AG04450 (cell line): ENCODE measurements around the gene IFNL1. TPM values are rescaled to one million over a fixed set of nuclear protein-coding genes. Genes with fewer than 3 reads are reported as not detected.
"Not testable (repeated sequence)": the region's sequence is repeated elsewhere in the genome, so short reads cannot be mapped to it uniquely, and the experiment has no call there.

ENCODE experiments used
- CTCF ChIA-PET: fragments of 300-600, 350-600 bp; formaldehyde crosslinking; extraction: SDS; loops from one replicate; lab custom pipeline; 2022; ENCODE audit warnings: antibody characterized with exemption, inconsistent platforms; lab: Charles Lee
- POLR2A ChIA-PET: fragments of 350-600 bp; formaldehyde crosslinking; extraction: SDS; loops from one replicate; lab custom pipeline; 2021; ENCODE audit warnings: antibody characterized with exemption, inconsistent platforms; lab: Yijun Ruan, JAX
- DNase-seq: peaks from one replicate; pipeline ENCODE4 v3.0.0-alpha.2; 2011; ENCODE audit warnings: low read depth, low spot score
- H3K27ac ChIP-seq: one replicate; pipeline ENCODE4 v1.5.1; 2012; ENCODE audit warnings: low read depth, low read length, control low read depth
- H3K27me3 ChIP-seq: one replicate; pipeline ENCODE4 v1.6.0; 2012; ENCODE audit warnings: low read length; ENCODE audit not compliant: control insufficient read depth, insufficient read depth
- H3K4me3 ChIP-seq: 2 replicates; pipeline ENCODE4 v1.5.1; 2011; ENCODE audit warnings: mild to moderate bottlenecking, low read depth, low read length, control low read depth
- H3K9me3 ChIP-seq: 2 replicates; pipeline ENCODE4 v1.5.1; 2012; ENCODE audit warnings: low read length; ENCODE audit not compliant: control insufficient read depth, insufficient read depth
- CTCF ChIP-seq: IDR thresholded peaks from 2 replicates; pipeline ENCODE4 v1.5.1; 2011; ENCODE audit warnings: low read depth, low read length, control low read depth, inconsistent platforms
- polyA plus RNA-seq: library from polyadenylated mRNA; depleted of rRNA; stranded (reverse); fragments of >200 nt; gene quantifications from 2 replicates; pipeline ENCODE4 v1.2.3, GENCODE V29; 2011

IFNL1 gene
- polyA plus RNA-seq, 1 experiment, result not detected

GRCh38 chr19:39307046-39307821 is 11.0 kb downstream of the IFNL1 start:
- no peak overlapping the region for H3K4me3 ChIP-seq
- H3K27ac ChIP-seq, result no peak overlapping the region
- ChIA-PET CTCF (no interaction called here), POLR2A (no interaction called here)
- H3K27me3 ChIP-seq, result peaks cover 48% of the 10 kb centered on the region
- peaks cover 6% of the 10 kb centered on the region; the same call in 1 of the 2 replicates for H3K9me3 ChIP-seq
- no peak for TF ChIP-seq CTCF
- no peak for DNase-seq

- Histone ChIP-seq H3K4me3 (no peak overlapping the region), H3K27me3 (peaks cover 48% of the 10 kb centered on the region), H3K9me3 (peaks cover 6% of the 10 kb centered on the region; the same call in 1 of the 2 replicates), H3K27ac (no peak overlapping the region)
- CTCF ChIA-PET, result no interaction called here
- POLR2A ChIA-PET, result no interaction called here
- TF ChIP-seq CTCF, result no peak
- DNase-seq, result no peak
These were observed 11.8 kb downstream of the IFNL1 start for GRCh38 chr19:39307822-39308530.

GRCh38 chr19:39308531-39309304 is 12.5 kb downstream of the IFNL1 start:
- CTCF ChIA-PET, result interaction anchor here (0.6 kb wide), 1 partner anchor 40 kb away, joined by 4 read pairs; no protein-coding TSS in a partner anchor
- peaks cover 6% of the 10 kb centered on the region; the same call in 1 of the 2 replicates for H3K9me3 ChIP-seq

GRCh38 chr19:39309305-39309670 is 13.1 kb downstream of the IFNL1 start:
- CTCF ChIA-PET, result interaction anchor here (0.6 kb wide), 1 partner anchor 40 kb away, joined by 4 read pairs; no protein-coding TSS in a partner anchor
- DNase-seq, POLR2A ChIA-PET, H3K9me3 ChIP-seq, H3K27ac ChIP-seq, H3K4me3 ChIP-seq: not testable (repeated sequence)
- peaks cover 37% of the 10 kb centered on the region for H3K27me3 ChIP-seq

More at GRCh38 chr19:39308531-39309304, 12.5 kb downstream of the IFNL1 start:
- no peak overlapping the region for H3K4me3 ChIP-seq
- H3K27ac ChIP-seq, result no peak overlapping the region
- H3K27me3 ChIP-seq, result peaks cover 42% of the 10 kb centered on the region
- no peak for DNase-seq
- POLR2A ChIA-PET, result no interaction called here
- TF ChIP-seq CTCF, result no peak

- peaks cover 6% of the 10 kb centered on the region; the same call in 1 of the 2 replicates for H3K9me3 ChIP-seq
- POLR2A ChIA-PET, result interaction anchor here (0.6 kb wide), 1 partner anchor 20 kb away, joined by 4 read pairs; no protein-coding TSS in a partner anchor
- no peak overlapping the region for H3K4me3 ChIP-seq
These were observed 14.5 kb downstream of the IFNL1 start for GRCh38 chr19:39310558-39311311.

More at GRCh38 chr19:39310558-39311311, 14.5 kb downstream of the IFNL1 start:
- DNase-seq, result no peak
- Histone ChIP-seq H3K27ac (no peak overlapping the region), H3K27me3 (peaks cover 24% of the 10 kb centered on the region)
- no peak for TF ChIP-seq CTCF
- CTCF ChIA-PET, result no interaction called here
